K562 (cell line): ENCODE results near the gene C16orf89. TPM values are rescaled to one million over a fixed set of nuclear protein-coding genes. Genes with fewer than 3 reads are reported as not detected.
"Not testable (repeated sequence)": the region's sequence is repeated elsewhere in the genome, so short reads cannot be mapped to it uniquely, and the experiment has no call there.

ENCODE experiments used
- ATAC-seq: fragments of 200-7000 bp; cut with Tn5 transposase; 3 replicates; pipeline ENCODE4 v1.9.1; 2020; ENCODE audit warnings: moderate library complexity
- BruUV-seq: library from RNA; stranded (reverse); fragments of 400-500 nt; replicated peaks from 2 replicates; lab custom pipeline; 2021; lab: Mats Ljungman, UMichigan
- CTCF ChIA-PET: fragments of 300-600 bp; formaldehyde crosslinking; extraction: SDS; loops from one replicate; lab custom pipeline; 2021; ENCODE audit warnings: low intra/inter-chr PET ratio; lab: Yijun Ruan, JAX
- POLR2A ChIA-PET: fragments of 300-600, 350-650 bp; sonication (Branson Sonifier 250); formaldehyde crosslinking; extraction: SDS; loops from one replicate; lab custom pipeline; 2021; ENCODE audit warnings: antibody characterized with exemption, inconsistent platforms; lab: Yijun Ruan, JAX
- DNase-seq, 4 experiments: peaks; one replicate each; pipeline versions ENCODE4 v3.0.0 to v3.0.0-alpha.2; 2011 to 2018; ENCODE audit warnings: low spot score in 3 of 4, mixed read lengths in 3 of 4; ENCODE audit errors: extremely low read depth in 1 of 4
- FAIRE-seq: peaks from 2 replicates; lab custom pipeline; 2011; peaks lifted over from hg19 to GRCh38; lab: Jason Lieb, UNC
- H2AFZ ChIP-seq: 2 replicates; pipeline ENCODE4 v1.6.0; 2011; ENCODE audit warnings: low read depth, low read length, control low read depth, inconsistent platforms
- H3K27ac ChIP-seq: fragments of 200-600 bp; 3 replicates; pipeline ENCODE4 v1.8.0; 2011; ENCODE audit warnings: low read depth, mild to moderate bottlenecking, control low read depth, inconsistent platforms, low read length, moderate library complexity, mixed read lengths; ENCODE audit errors: extremely low read depth
- H3K27me3 ChIP-seq, 2 experiments: fragments of 300-600 bp in 1 of 2; 2 replicates in 1 of 2; 3 replicates in 1 of 2; pipeline versions ENCODE4 v1.6.0 to v1.8.0; 2011; ENCODE audit warnings: inconsistent platforms in 2 of 2, low read length in 2 of 2, mild to moderate bottlenecking in 1 of 2, mixed read lengths in 1 of 2, moderate library complexity in 1 of 2; ENCODE audit not compliant: control insufficient read depth in 2 of 2, insufficient read depth in 2 of 2
- H3K36me3 ChIP-seq: fragments of 300-600 bp; 3 replicates; pipeline ENCODE4 v1.8.0; 2011; ENCODE audit warnings: mild to moderate bottlenecking, low read length, inconsistent platforms; ENCODE audit not compliant: control insufficient read depth, insufficient read depth
- H3K4me1 ChIP-seq, 2 experiments: fragments of 200-600 bp in 1 of 2; replicated peaks in 1 of 2; 2 replicates in 1 of 2; 3 replicates in 1 of 2; pipeline versions ENCODE4 v1.5.1 to v1.8.0; 2011; ENCODE audit warnings: inconsistent platforms in 2 of 2, low read length in 2 of 2, mild to moderate bottlenecking in 1 of 2, mixed read lengths in 1 of 2, moderate library complexity in 1 of 2; ENCODE audit not compliant: control insufficient read depth in 2 of 2, insufficient read depth in 2 of 2
- H3K4me2 ChIP-seq: 2 replicates; pipeline ENCODE4 v1.6.1; 2011; ENCODE audit warnings: low read length, control low read depth, inconsistent platforms, mixed read lengths; ENCODE audit not compliant: insufficient read depth
- H3K4me3 ChIP-seq: fragments of 200-600 bp; sonication (generic), shearing (Covaris generic); 2 replicates; pipeline ENCODE4 v1.5.1; 2016; ENCODE audit warnings: control low read depth, inconsistent platforms
- H3K79me2 ChIP-seq: fragments of 200-600 bp; 3 replicates; pipeline ENCODE4 v1.8.0; 2011; ENCODE audit warnings: low read length, inconsistent platforms; ENCODE audit not compliant: control insufficient read depth, insufficient read depth
- H3K9ac ChIP-seq, 2 experiments: 2 replicates each; pipeline versions ENCODE4 v1.6.0 to v1.6.1; 2011; ENCODE audit warnings: low read depth in 2 of 2, low read length in 2 of 2, control low read depth in 1 of 2, inconsistent platforms in 1 of 2, mild to moderate bottlenecking in 1 of 2, mixed read lengths in 1 of 2; ENCODE audit not compliant: insufficient read depth in 1 of 2
- H3K9me1 ChIP-seq: one replicate; pipeline ENCODE4 v1.6.0; 2011; ENCODE audit warnings: inconsistent platforms, mild to moderate bottlenecking, low read length, moderate library complexity; ENCODE audit not compliant: control insufficient read depth, insufficient read depth
- H3K9me3 ChIP-seq: replicated peaks from 2 replicates; pipeline ENCODE4 v1.5.1; 2011; ENCODE audit warnings: low read depth, low read length, inconsistent platforms; ENCODE audit not compliant: control insufficient read depth, insufficient read depth
- H4K20me1 ChIP-seq: replicated peaks from 2 replicates; pipeline ENCODE4 v1.6.1; 2011; ENCODE audit warnings: low read length, inconsistent platforms, mixed read lengths; ENCODE audit not compliant: control insufficient read depth, insufficient read depth
- ARID1B ChIP-seq: fragments of 450-650 bp; IDR thresholded peaks from 2 replicates; pipeline ENCODE4 v1.6.1; 2016; ENCODE audit warnings: antibody characterized with exemption, mild to moderate bottlenecking, inconsistent platforms
- C11orf30 ChIP-seq: fragments of 450-650 bp; IDR thresholded peaks from 2 replicates; pipeline ENCODE4 v1.6.1; 2016; ENCODE audit warnings: low read depth, mild to moderate bottlenecking
- CBFA2T3 ChIP-seq: fragments of 450-650 bp; IDR thresholded peaks from 2 replicates; pipeline ENCODE4 v1.6.1; 2017
- CREM ChIP-seq: IDR thresholded peaks from 2 replicates; pipeline ENCODE4 v1.6.1; 2014; ENCODE audit warnings: antibody characterized with exemption, low read depth
- CTBP1 ChIP-seq: fragments of 450-650 bp; IDR thresholded peaks from 2 replicates; pipeline ENCODE4 v1.6.1; 2016; ENCODE audit warnings: borderline replicate concordance
- DPF2 ChIP-seq: fragments of 450-650 bp; IDR thresholded peaks from 2 replicates; pipeline ENCODE4 v1.6.1; 2016
- EHMT2 ChIP-seq: fragments of 450-650 bp; IDR thresholded peaks from 2 replicates; pipeline ENCODE4 v1.6.1; 2018; ENCODE audit warnings: antibody characterized with exemption
- ELF4 ChIP-seq: fragments of 450-650 bp; formaldehyde crosslinking; IDR thresholded peaks from 2 replicates; pipeline ENCODE4 v1.4.0; 2022; ENCODE audit warnings: missing genetic modification characterization
- KDM1A ChIP-seq, 2 experiments: fragments of 450-650 bp; IDR thresholded peaks; 2 replicates each; pipeline ENCODE4 v1.6.1; 2016; ENCODE audit warnings: mild to moderate bottlenecking in 2 of 2
- MAFF ChIP-seq: IDR thresholded peaks from 2 replicates; pipeline ENCODE4 v1.6.1; 2012; ENCODE audit warnings: low read length, improper control_type of control experiment
- MAFG ChIP-seq: fragments of 450-650 bp; conservative IDR thresholded peaks from 2 replicates; pipeline ENCODE4 v1.6.1; 2016; ENCODE audit warnings: missing genetic modification characterization, missing compliant biosample characterization
- MAFK ChIP-seq: IDR thresholded peaks from 2 replicates; pipeline ENCODE4 v1.6.1; 2011; ENCODE audit warnings: low read length, improper control_type of control experiment
- NCOR1 ChIP-seq: fragments of 450-650 bp; IDR thresholded peaks from 2 replicates; pipeline ENCODE4 v1.6.1; 2016; ENCODE audit warnings: mild to moderate bottlenecking, moderate library complexity
- NFE2 ChIP-seq: IDR thresholded peaks from 2 replicates; pipeline ENCODE4 v1.6.1; 2014; ENCODE audit warnings: antibody characterized with exemption, low read depth
- RCOR1 ChIP-seq, 2 experiments: IDR thresholded peaks; 2 replicates each; pipeline ENCODE4 v1.6.1; 2012; ENCODE audit warnings: low read depth in 2 of 2, low read length in 2 of 2, borderline replicate concordance in 1 of 2, improper control_type of control experiment in 1 of 2
- SMAD4 ChIP-seq: fragments of 250-450 bp; sonication (Bioruptor Pico); conservative IDR thresholded peaks from 2 replicates; pipeline ENCODE4 v1.8.0; 2021; ENCODE audit warnings: inconsistent platforms, mild to moderate bottlenecking, moderate library complexity
- SMARCA4 ChIP-seq: fragments of 450-650 bp; IDR thresholded peaks from 2 replicates; pipeline ENCODE4 v1.6.1; 2016
- SMARCE1 ChIP-seq: fragments of 450-650 bp; IDR thresholded peaks from 2 replicates; pipeline ENCODE4 v1.7.1; 2016; ENCODE audit warnings: mild to moderate bottlenecking
- TRIM24 ChIP-seq, 2 experiments: fragments of 450-650 bp; IDR thresholded peaks; 2 replicates each; pipeline ENCODE4 v1.6.1; 2016
- ZBTB17 ChIP-seq: fragments of 450-650 bp; formaldehyde crosslinking; IDR thresholded peaks from 2 replicates; pipeline ENCODE4 v1.4.0; 2020; ENCODE audit warnings: mild to moderate bottlenecking
- ZEB2 ChIP-seq: fragments of 450-650 bp; IDR thresholded peaks from 2 replicates; pipeline ENCODE4 v1.6.1; 2016
- ZNF316 ChIP-seq: fragments of 450-650 bp; IDR thresholded peaks from 2 replicates; pipeline ENCODE4 v1.6.1; 2016
- WGBS: fragments of 100-300 bp; shearing (Covaris generic); methylation state at CpG from one replicate; pipeline ENCODE4 v1.1.6; 2016; ENCODE audit warnings: low coverage, mixed read lengths; ENCODE audit not compliant: insufficient coverage; ENCODE audit errors: missing lambda C conversion rate; 5-methylcytosine and 5-hydroxymethylcytosine counted together
- in situ Hi-C: fragments of 300-500 bp; cut with MboI; formaldehyde crosslinking; loops from 4 replicates; pipeline ENCODE4 v1.15.0; 2018; ENCODE audit warnings: inconsistent platforms, mixed read lengths
- intact Hi-C: fragments of 100-400 bp; cut with micrococcal nuclease; formaldehyde crosslinking; loops from 2 replicates; pipeline ENCODE4 v1.14.2; 2022
- polyA plus RNA-seq, 8 experiments: library from polyadenylated mRNA; depleted of rRNA in 4 of 8; stranded (reverse) in 5 of 8; unstranded in 3 of 8; fragments of >200 nt; fragmentation: Nextera tagmentation in 2 of 8; fragmentation: Illumina TruSeq in 1 of 8; extraction: Ambion mirVana in 2 of 8; extraction: Trizol in 1 of 8; gene quantifications; 2 replicates each; pipeline versions ENCODE4 v1.2.1 to v1.2.3, GENCODE V29; 2011 to 2014; ENCODE audit warnings: inconsistent platforms in 1 of 8, missing spikeins in 1 of 8
- total RNA-seq, 7 experiments: library from RNA; depleted of rRNA in 6 of 7; stranded (reverse); fragments of >200 nt in 6 of 7; fragmentation: Illumina TruSeq in 2 of 7; extraction: Trizol in 2 of 7; gene quantifications; 2 replicates each; pipeline versions ENCODE4 v1.2.1 to v1.2.3, GENCODE V29; 2011 to 2021; ENCODE audit warnings: low replicate concordance in 1 of 7
- TF ChIP-seq, protein P1 (sequence below), 2 experiments: fragments of 450-650 bp; IDR thresholded peaks; 2 replicates each; pipeline ENCODE4 v1.6.1; 2016
- TF ChIP-seq, protein P2 (sequence below), 2 experiments: fragments of 450-650 bp in 1 of 2; sonication (generic) in 1 of 2; formaldehyde crosslinking in 1 of 2; IDR thresholded peaks in 1 of 2; conservative IDR thresholded peaks in 1 of 2; 2 replicates each; pipeline versions ENCODE4 v1.6.1 to v1.8.1; 2016 to 2023; ENCODE audit warnings: mild to moderate bottlenecking in 2 of 2, moderate library complexity in 2 of 2, inconsistent platforms in 1 of 2, missing genetic modification reagents in 1 of 2

The C16orf89 gene
- total and polyA plus RNA-seq, 9 of the 15 experiments (the other 6 are each of a cell fraction or from before 2014, with no cell fraction given): not detected

DNA sequence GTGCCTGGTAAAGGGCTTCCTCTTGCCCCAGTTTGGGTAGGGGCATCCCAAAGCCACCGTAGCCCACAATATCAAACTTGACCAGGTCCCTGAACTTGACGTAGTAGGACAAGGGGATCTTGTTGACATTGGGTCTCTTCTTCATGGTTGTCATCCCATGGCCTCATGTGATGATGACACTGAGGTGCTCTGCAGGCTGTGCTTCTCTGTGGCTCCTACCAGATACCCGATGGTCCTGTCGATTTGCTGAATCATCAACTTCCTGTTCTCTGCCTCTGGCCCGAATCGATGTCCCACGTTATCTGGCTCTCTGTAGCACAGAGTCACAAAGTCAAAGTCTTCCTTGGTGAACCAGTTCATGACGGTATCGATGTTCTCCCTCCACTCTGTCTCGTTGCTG lies 45.2 kb upstream of the C16orf89 start:
- Histone ChIP-seq H3K4me2 (peak overlapping the region; percentile 46), H2AFZ (peak overlapping the region; percentile 79)
- CTCF ChIA-PET, H3K79me2 ChIP-seq, FAIRE-seq, H3K9ac ChIP-seq, POLR2A ChIA-PET, BruUV-seq, intact Hi-C loops, H3K27ac ChIP-seq, H3K4me1 ChIP-seq, in situ Hi-C loops, ATAC-seq, H4K20me1 ChIP-seq, H3K4me3 ChIP-seq, H3K9me1 ChIP-seq, H3K36me3 ChIP-seq, H3K27me3 ChIP-seq, H3K9me3 ChIP-seq: not testable (repeated sequence)
- peak; percentile 8 to 51 (median 14) for DNase-seq
- WGBS: 9% methylated on average over 7 of the region's 10 CpGs
- TF ChIP-seq SMARCE1: peak; percentile 26; the same call in 1 of the 2 replicates
- peak; percentile 46; the same call in 1 of the 2 replicates for TF ChIP-seq CBFA2T3
- peak; percentile 93 for TF ChIP-seq MAFK
- TF ChIP-seq ZBTB17 (CRISPR knock-in tag): peak; percentile 74; the same call in 1 of the 2 replicates
- peak; percentile 72 for TF ChIP-seq EHMT2
- peak; percentile 70; the same call in 1 of the 2 replicates for TF ChIP-seq CTBP1
- peak; percentile 57 for TF ChIP-seq CREM
- TF ChIP-seq DPF2: peak; percentile 48; the same call in 1 of the 2 replicates
- TF ChIP-seq NCOR1: peak; percentile 23; the same call in 1 of the 2 replicates
- TF ChIP-seq ZEB2: peak; percentile 35; the same call in 1 of the 2 replicates
- peak; percentile 84 for TF ChIP-seq NFE2
- TF ChIP-seq ELF4: peak; percentile 68; the same call in 1 of the 2 replicates
- TF ChIP-seq SMAD4 (CRISPR knock-in tag): 0 out of 2 replicates have a peak, but pooled peaks have one; percentile 31
- TF ChIP-seq, protein P1, sequence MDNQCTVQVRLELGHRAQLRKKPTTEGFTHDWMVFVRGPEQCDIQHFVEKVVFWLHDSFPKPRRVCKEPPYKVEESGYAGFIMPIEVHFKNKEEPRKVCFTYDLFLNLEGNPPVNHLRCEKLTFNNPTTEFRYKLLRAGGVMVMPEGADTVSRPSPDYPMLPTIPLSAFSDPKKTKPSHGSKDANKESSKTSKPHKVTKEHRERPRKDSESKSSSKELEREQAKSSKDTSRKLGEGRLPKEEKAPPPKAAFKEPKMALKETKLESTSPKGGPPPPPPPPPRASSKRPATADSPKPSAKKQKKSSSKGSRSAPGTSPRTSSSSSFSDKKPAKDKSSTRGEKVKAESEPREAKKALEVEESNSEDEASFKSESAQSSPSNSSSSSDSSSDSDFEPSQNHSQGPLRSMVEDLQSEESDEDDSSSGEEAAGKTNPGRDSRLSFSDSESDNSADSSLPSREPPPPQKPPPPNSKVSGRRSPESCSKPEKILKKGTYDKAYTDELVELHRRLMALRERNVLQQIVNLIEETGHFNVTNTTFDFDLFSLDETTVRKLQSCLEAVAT (IDR thresholded peaks at IDR 0.05): peak in 1 of 2 experiments; percentile 84; a peak in 1 of 4 replicates
- peak; percentile 100 for TF ChIP-seq ZNF316
- TF ChIP-seq SMARCA4: 0 out of 2 replicates have a peak, but pooled peaks have one; percentile 31
- TF ChIP-seq KDM1A (IDR thresholded peaks at IDR 0.05): 0 out of 4 replicates have a peak, but pooled peaks of 1 of the 2 experiments have one; percentile 31
- peak; percentile 43 for TF ChIP-seq ARID1B
- peak; percentile 91 for TF ChIP-seq MAFF
- TF ChIP-seq C11orf30: peak; percentile 100
- peak in 1 of 2 experiments; percentile 40; a peak in 1 of 4 replicates for TF ChIP-seq TRIM24 (IDR thresholded peaks at IDR 0.05)
- TF ChIP-seq, protein P2, sequence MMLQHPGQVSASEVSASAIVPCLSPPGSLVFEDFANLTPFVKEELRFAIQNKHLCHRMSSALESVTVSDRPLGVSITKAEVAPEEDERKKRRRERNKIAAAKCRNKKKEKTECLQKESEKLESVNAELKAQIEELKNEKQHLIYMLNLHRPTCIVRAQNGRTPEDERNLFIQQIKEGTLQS (IDR thresholded peaks at IDR 0.05): peak; percentile 70
- TF ChIP-seq, protein P2 (CRISPR knock-in tag; conservative IDR thresholded peaks at IDR 0.05): not testable (repeated sequence)
- TF ChIP-seq MAFG (tag): peak; percentile 99
- peak in 1 of 2 experiments; percentile 22; a peak in 1 of 4 replicates for TF ChIP-seq RCOR1 (IDR thresholded peaks at IDR 0.05; ENCODE audit: borderline replicate concordance in 1 of 2, low read depth in 2 of 2, low read length in 2 of 2)
